Measurements from ENCODE around the gene RHOV.
"Not testable (repeated sequence)": the region's sequence is repeated elsewhere in the genome, so short reads cannot be mapped to it uniquely, and the experiment has no call there.

RHOV gene

DNA sequence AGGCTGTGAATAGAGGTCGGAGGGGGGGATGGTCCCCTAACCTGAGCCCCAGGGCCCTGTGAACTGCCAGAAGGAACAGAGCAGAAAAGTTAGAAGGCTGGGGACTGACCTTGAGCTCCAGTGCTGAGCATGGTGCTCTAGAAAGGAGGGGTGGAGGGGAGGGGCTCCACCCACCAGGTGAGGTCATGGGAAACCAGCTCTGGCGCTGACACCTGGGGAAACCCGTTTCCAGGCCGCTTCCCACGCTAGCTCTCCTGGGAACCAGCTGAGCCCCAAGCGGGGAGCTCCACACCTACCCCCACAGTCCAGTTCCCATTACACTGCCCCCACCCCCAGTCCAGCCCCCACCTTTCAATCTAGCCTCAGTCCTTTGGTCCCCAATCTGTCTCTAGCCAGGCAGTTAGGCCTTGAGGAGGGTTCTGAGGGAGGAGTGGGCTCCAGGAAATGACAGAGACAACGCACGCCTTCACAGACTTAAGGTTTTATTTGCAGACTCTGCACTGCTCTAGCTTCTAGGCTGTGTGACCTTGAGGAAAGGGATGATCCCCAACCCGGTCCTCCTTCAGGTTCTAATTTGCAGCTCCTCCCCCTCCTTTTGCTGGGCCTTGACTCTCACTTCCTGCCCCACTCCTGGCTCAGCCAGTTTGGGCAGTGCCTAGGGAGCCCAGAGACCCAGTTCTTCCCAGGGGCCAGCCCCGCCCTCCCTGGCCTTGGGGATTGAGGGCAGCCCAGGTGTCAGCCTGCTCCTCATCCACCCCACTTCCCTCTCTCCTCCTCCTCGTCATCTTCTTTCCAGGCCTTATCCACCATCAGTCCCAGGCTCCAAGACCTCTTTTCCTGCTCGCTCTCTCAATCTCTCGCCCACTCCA lies 2.1 kb downstream of the RHOV start:
- no peak for DNase-seq

DNA sequence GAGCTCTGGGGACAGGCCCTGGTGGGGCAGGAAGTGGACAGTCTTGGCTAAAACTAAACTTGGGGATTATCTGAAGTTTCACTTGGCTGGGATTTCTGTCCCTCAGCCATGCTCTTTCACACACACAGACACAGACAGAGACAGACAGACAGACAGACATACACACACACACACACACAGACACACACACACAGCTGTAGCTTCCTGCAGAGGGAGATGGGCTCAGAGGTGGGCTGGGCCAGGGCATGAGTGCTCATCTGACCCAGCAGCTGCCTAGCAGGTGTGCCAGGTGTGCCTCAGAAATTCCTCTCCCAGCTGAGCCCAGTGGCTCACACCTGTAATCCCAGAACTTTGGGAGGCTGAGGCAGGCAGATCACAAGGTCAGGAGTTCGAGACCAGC lies 3.3 kb downstream of the RHOV start:
- DNase-seq, result no peak

DNA sequence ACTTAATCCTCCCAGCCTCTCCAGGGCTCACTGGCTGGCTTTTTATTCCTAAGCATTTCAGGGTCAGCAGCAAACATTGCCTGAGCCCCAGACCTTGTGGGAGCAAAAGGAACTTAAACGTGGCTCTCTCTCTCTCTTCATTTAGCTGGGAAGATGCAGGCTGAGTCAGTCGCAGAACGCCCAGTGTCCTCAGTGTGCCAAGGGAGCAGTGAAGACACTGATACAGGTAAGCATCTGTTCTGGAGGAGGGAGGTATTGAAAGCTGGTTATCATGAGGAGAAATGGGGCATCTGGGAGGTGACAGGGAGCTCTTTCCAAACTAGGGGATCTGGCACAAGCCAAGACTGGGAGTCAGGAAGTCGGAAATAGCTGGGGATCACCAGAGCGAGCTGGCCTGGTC lies 4.3 kb downstream of the RHOV start:
- DNase-seq, result no peak

DNA sequence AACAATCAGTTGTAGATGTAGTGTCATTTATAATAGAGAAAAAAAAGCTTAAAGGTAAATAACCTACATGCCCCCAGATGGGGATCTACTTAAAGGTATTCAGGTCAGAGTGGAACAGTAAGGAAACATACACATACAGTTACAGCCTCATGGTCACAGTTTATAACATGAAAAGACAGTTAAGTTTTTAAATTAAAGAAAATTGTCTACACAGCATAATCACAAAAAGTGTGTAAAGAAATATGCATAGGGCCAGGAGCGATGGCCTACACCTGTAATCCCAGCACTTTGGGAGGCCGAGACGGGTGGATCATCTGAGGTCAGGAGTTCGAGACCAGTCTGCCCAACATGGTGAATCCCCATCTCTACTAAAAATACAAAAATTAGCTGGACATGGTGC lies 6.8 kb downstream of the RHOV start:
- DNase-seq, result no peak

DNA sequence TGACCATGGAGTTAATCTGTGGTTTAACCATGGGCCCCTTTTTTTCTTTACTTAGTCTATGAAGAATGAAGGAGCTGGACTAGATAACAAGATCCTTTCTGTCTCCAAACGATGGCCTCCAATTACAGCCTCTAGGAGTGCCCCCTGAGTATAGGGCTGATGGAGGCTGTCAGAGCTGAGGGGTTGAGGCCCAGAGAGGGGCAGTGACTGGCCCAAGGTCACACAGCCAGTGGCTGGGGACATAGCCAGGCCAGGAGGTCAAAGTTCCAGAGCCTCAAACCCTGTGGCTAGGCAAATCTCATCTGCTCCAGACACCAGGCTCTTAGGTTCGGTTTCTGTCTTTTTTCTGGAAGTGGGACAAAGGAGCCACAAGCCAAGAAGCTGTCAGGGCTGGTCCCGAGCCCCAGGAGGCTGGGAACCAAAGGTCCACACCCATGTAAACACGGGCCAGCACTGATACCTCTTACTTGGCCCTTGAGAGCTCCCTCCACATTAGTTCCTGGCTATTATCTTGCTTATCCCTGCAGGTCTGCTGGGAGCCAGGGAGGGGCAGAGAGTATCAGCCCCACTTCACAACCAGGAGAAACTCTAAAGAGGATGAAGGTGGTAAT lies 10.3 kb downstream of the RHOV start:
- DNase-seq, result no peak

DNA sequence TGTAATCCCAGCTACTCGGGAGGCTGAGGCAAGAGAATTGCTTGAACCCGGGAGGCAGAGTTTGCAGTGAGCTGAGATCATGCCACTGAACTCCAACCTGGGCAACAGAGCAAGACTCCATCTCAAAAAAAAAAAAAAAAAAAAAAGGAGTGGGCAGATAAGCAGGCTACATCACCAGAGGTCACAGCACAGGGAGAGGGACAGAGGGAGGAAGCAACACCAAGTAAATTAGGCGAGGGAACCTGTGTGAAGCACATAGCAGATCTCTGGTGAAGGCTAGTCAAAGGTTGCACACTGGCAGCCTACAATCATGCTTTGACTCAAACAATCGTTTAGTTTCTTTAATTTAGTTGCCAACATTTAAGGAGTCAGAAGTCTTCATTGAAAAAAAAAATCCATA lies 12.9 kb downstream of the RHOV start:
- DNase-seq, result not testable (repeated sequence)

DNA sequence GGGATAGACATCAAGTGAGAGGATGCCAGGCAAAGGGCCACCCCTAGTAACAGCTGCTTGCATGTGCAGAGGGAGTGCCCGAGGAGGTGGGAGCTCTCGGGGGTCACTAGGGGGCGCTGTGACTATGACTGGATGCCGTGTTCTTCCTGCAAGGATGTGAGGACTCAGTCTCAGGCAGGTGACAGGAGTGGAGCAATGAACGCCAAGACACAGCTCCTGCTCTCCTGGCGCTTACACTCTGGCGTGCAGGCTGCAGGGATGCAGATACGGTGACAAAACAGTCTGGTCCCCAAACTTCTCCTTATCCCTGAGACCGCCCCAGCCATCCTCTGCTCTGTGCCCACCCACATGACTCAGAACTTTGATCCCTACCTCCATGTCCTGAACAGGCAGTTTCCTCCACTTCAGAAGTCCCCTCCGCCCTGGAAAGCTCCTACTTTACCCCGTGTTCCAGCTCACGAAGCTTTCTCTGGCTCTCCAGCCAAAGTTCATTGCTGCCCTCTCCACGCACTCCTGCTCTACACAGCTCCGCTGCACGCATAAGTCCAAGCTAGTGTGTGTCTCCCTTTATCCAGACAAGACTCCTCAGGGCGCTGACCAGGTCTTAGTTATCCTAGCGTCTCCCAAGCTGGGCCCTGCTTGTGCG lies 14.7 kb downstream of the RHOV start:
- DNase-seq, result peak; percentile 89

DNA sequence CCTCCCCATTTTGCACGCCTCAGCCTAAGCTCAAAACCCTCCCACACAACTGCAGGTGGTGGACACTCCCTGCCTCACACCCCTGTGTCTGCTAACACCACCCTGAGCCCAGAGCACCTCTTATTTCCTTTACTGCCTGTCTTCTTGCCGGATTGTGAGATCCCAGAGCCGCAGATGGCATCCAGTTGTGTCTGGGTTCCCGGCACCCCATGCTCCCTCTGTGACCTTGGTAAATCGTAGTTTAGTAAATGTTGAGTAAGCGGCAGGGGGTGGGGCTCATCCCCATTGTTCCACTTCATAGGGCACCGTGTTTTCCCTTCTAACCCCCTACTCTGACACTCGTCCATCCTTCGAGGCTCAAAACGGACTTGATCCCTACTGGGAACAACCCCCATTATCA lies 15.3 kb downstream of the RHOV start:
- no peak for DNase-seq

DNA sequence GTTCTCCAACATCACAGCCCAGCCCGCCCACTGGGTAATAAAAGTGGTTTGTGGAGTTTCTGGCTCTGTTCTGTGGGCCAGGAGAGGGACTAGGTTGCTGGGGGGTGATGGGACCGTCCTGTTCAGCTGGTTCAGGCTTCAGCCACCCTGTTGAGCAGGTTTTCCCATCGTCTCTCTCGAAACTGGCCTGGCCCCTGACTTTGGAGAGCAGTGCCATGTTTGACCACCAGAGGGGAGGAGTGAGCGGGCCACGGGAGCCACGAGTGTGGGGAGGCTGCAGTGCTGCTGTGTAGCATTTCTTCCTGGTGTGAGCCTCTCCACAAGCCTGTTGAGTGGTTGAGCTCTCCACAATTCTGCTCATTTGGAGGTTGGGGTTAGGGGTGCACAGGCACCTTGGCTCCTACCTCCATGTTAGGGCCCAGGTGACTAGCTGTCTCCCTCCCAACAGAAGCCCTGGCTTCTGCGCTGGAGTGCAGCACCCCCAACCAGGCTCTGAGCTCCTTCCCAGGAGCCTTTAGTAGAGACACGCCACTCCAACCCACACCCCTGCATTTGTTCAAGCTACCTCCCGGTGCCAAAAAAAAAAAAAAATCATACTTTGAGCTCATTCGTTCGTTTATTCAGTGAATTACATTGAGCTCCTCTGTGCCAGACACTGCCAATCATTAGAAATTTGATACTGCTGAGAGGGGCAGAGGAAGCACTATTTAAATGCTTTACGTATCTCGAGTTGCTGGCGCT lies 16.3 kb downstream of the RHOV start:
- DNase-seq, result peak; percentile 84

DNA sequence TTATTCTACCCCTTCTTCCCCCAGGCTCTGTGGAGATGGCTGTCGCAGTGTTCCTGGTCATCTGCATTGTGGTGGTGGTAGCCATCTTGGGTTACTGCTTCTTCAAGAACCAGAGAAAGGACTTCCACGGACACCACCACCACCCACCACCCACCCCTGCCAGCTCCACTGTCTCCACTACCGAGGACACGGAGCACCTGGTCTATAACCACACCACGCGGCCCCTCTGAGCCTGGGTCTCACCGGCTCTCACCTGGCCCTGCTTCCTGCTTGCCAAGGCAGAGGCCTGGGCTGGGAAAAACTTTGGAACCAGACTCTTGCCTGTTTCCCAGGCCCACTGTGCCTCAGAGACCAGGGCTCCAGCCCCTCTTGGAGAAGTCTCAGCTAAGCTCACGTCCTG lies 17.3 kb downstream of the RHOV start:
- no peak for DNase-seq

DNA sequence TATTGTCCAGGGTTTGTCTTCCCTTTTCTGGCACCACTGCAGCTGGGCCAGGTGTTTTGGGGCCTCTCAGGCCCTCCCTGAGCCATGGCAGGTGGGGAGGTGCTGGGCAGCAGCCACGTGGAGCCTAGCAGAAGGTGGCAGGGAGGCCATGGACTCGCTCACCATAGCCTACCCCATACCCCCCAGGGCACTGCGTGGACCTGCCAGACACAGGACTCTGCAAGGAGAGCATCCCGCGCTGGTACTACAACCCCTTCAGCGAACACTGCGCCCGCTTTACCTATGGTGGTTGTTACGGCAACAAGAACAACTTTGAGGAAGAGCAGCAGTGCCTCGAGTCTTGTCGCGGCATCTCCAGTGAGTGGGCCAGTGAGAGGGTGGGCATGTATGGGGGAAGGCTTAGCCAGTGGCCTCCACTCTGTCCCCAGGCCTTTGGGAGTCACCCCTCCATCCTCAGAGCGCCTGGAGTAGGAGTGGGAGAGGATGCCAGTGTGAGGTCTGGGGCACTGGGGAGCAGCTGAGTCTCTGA lies 18.3 kb downstream of the RHOV start:
- no peak for DNase-seq

DNA sequence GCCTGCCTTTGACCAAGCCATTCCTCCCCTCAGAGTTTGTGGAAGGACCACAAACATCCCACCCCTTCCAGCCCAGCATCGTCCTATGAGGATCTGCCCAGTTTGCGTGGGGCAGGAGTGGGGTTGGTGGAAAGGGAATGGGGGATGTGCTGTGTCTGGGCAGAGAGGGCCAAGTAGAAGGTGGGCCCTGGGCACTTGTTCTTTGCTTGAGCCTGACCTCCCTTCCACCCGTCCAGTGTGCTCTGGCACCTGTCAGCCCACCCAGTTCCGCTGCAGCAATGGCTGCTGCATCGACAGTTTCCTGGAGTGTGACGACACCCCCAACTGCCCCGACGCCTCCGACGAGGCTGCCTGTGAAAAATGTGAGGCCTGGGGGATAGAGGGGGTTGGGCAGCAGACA lies 19.9 kb downstream of the RHOV start:
- no peak for DNase-seq

DNA sequence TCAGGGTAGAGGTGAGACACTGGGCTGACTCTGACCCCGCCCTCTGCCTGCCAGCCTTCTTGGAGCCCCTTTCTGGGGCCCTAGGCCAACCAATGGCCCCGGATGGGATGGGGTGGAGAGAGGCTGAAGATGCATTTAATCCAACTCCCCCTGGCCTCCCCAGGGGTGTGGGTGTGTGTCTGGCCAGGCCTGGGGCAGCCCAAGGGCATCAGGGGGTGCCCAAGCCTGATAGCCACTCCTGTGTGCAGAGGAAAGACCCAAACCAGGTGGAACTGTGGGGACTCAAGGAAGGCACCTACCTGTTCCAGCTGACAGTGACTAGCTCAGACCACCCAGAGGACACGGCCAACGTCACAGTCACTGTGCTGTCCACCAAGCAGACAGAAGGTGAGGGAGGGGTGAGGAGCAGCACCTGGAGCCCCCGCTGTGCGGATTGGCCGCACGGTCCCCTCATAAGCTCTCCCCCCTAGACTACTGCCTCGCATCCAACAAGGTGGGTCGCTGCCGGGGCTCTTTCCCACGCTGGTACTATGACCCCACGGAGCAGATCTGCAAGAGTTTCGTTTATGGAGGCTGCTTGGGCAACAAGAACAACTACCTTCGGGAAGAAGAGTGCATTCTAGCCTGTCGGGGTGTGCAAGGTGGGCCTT lies 20.7 kb downstream of the RHOV start:
- DNase-seq, result no peak

DNA sequence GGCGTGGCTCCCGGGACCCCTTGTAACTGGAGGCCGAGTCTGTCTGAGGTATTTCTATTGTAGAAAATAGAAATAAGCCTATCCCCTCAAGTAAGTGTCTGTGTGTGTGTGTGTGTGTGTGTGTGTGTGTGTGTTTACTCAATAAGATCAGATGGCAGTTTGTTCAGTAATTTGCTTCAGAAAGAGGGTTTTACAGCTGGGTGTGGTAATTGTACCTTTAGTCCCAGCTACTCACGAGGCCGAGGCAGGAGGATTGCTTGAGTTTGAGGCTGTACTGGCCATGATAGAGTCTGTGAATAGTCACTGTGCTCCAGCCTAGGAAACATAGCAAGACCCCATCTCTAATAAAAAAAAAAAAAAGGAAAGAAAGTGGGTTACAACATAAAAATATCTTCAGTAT lies 21.5 kb downstream of the RHOV start:
- no peak for DNase-seq

DNA sequence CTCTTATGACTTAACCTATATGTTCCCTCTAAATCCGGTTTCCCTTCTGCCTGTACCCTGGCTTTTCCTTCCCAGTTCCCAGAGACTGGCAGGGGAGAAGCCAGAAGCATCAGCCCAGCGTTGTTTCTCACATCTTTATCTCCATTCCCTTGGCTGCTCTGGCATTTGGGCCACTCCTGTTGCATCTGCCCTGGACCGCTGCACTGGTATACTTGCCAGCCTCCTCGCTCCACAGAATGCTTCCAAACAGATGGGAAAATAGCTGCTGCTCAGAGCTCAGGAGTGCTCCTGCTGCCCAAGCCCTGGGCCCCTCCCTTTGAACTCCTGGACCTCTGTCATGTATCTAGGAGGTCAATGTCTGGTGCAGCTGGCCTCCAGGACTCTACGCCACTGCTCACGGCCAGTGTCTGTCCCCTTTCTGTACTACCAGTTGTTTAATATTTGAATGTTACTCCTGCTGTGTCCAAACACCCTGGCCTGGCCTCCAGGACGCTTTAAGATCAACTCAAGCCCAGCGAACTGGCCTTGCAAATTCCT lies 23.4 kb downstream of the RHOV start:
- DNase-seq, result no peak

DNA sequence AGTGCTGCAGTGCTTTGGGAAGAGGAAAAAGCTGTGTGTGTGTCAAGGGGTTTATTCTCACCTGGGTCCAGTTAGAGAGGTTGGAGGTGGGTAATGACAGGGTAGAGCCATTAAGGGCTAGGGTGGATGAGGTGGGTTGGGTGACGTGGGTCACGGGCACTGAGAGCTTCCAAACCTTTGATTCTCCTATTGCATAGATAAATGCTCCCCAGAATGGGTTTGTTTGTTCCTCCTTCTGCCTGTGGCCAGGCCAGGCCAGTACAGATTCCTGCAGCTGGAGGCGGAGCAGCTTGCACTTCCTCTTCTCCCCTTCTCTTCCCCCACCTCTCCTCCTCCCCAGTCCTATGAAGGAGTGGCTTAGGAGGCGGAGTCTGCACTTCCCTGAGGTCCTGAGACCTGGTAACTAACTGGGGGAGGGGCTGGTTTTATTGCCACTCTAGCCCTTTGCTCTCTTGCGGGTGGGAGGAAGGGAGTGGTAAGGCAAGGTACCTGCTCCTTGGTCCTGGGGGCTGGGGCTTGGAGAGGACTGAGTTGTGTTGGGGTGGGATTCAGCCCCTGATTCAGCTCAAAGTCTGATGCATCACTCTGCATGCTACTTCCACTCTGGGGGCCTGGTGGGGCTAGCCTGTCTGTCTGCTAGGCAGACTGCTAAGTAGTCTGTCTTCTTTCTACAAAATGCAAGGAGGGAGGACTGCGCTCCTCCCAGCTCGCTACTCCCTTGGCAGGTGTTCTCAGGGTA lies 26.6 kb downstream of the RHOV start:
- no peak for DNase-seq

DNA sequence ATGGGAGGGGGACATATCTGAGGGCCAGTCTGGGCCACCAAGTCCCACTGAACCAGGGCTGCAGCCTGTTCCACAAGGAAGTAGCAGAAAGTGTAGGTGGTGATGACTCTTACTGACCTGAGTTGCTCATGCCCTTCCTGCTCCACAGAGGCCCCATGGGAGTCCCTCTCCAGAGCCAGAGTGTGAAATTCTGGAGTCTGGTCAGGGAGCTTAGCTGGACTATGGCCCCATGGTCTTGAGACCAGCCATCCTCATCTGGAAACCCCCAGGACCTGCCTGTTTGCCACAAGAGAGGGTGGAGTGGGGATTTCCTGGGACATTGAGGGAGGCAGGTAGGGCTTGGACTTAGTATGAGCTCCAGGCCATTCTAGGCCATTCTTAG lies 27.2 kb downstream of the RHOV start:
- DNase-seq, result no peak

DNA sequence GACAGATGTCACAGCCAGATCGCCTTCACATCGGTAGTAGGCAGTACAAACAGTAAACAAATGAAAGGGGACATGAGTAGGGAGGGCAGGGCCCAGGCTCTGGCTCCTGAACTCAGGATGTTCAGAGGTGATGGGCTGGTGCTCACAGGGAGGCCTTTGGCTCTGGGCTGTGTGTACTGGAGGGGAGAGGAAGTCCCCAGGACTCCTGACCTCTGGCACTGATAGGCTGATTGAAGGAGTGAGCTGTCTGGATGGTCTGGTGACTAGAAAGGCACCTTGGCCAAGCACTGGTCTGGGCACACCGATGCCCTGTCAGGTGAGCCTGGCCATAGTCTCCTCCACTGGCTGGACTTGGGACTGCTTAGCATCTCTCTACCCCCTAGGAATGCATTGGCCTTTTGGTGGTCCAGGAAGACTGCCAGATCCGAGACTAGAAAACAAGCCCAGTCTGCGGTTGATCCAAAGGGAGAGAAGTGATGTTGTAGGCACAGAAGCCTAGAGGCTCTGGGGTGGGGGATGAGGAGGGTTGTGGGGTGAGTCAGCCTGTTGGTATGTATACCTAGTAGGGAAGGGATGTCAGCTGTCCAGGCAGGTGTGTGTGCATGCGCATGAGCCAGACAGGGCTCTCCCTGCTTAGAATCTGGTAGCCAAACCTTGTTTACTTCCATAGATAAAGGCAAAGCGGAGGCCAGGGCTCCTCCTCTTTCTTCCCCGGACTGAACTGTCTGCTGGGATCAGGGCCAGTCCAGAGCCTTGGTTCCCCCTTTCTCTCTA lies 28.3 kb downstream of the RHOV start:
- no peak for DNase-seq

DNA sequence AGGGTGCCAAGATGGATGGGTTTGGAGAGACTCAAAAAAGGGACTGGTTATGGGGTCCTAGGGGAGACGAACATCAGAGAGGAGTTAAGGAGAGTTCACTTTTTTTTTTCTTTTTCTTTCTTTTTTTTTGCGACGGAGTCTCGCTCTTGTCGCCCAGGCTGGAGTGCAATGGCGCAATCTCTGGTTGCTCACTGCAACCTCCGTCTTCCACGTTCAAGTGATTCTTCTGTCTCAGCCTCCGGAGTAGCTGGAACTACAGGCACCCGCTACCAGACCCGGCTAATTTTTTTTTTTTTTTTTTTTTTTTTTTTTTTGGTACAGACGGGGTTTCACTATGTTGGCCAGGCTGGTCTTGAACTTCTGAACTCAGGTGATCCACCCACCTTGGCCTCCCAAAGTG lies 29.0 kb downstream of the RHOV start:
- DNase-seq, result no peak

DNA sequence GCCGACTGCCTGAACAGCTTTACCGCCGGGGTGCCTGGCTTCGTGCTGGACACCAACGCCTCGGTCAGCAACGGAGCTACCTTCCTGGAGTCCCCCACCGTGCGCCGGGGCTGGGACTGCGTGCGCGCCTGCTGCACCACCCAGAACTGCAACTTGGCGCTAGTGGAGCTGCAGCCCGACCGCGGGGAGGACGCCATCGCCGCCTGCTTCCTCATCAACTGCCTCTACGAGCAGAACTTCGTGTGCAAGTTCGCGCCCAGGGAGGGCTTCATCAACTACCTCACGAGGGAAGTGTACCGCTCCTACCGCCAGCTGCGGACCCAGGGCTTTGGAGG lies 29.4 kb downstream of the RHOV start:
- DNase-seq, result peak; percentile 18
